ENCODE results near the gene CTCFL.

CTCFL gene

DNA sequence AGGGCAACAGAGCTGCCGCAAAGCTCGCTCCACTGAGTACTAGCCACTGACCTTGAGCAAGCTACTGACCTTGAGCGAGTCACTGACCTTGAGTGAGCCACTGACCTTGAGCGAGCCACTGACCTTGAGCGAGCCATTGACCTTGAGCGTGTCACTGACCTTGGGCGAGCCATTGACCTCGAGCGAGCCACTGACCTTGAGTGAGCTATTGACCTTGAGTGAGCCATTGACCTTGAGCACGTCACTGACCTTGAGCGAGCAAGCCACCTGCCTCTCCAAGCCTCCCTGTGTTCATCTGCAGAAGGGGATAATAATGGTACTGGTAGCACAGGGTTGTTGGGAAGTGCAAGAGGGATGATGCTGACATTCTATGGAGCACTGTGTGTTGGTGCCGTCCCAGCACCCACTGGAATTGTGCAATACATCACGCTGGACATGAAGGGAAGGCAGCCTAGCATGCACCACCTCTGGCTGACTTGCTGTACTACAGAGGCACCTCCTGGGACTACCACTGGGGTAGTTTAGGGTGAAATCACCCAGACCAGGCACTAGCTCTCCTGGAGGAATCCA lies 60.2 kb downstream of the CTCFL start:
- no peak for DNase-seq (ENCODE audit: low read depth in 2 of 2)

DNA sequence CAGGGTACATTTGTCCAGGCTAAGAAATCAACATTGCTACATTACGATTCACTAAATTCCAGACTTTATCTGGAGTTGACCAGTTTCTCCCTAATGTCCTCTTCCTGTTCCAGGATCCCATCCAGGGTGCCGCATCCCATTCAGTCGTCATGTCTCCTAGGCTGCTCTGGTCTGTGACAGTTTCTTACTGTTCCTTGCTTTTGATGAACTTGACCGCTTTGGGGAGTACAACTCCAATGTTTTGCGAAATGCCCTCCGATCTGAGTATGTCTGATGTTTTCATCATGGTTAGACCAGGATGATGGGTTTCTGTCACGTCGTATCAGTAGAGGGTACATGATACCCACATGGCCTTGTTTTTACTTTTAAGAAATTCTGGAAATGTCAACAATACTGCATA lies 62.2 kb downstream of the CTCFL start:
- DNase-seq (ENCODE audit: low read depth in 2 of 2) = no peak

- DNase-seq (ENCODE audit: low read depth in 2 of 2) = no peak
Observed at GRCh38 chr20:57461726-57462125, 63.2 kb downstream of the CTCFL start.

DNA sequence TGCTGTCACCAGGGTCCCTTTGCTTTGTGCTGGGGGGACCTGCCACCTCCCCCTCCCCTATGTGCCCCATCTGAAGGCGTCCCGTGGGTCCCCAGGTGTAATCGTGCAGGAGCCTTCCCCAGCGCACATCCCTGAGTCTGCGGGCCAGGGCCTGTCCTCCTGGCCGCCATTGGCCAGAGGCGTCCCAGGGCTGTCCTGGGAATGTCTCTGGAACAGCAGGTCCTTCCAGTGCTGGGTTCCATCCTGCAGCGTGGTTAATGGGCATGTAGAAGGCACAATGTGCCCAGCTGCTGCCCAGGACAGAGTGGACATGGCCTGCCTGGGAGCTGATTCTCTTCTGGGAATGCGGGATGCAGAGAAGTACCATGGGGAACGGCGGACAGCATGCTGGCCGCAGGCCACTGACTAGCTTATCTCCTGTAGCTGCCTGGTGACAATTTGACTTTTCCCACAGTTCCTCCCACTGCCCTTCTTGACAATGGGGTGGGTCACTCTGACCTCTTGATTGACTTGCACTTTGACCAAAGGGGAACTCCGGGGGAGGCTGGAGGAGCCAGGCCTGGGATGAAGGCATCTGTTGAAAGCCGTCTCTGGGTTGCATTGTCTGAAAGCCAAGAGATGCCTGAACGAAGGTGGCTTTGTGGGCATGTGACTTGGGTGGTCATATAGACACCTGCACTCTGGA lies 64.0 kb downstream of the CTCFL start:
- no peak for DNase-seq (ENCODE audit: low read depth in 2 of 2)

DNA sequence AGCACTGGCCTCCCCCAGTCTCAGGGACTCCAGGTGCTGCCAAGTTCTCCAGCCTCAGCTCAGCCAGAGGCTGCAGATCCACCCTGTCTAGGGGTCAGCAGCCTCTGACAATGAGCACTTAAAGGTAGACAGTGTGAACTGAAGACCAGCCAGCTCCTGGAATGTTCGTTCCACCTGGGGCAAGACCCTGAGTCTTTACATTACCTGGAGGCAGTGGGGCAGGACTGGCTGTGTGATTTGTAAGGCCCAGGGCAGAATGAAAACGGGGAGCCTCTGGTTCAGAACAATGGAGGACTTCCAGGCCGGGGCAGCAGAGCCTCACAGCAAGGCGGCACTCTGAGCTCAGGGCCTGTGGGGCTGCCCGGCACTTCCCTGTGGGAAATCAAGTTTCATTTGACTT lies 65.0 kb downstream of the CTCFL start:
- DNase-seq (ENCODE audit: low read depth in 2 of 2) = no peak

DNA sequence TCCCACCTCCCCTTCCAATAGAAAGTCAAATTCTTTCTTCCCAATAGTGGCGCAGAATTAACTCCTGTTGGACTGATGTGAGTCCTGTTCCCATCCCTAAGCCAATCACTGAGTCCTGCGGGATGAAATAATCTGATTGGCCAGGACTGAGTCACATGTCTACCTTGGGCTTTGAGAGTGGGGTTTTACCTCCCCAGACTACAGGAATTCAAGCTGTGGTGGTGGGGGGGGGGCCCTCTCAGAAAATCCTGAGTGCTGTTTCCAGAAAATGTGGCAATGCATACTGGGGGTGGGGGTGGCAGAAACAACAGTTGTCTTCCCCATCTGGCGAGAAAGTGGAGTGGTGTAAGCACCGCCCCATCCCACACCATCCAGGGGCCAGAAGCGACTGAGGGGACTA lies 65.7 kb downstream of the CTCFL start:
- no peak for DNase-seq (ENCODE audit: low read depth in 2 of 2)

DNA sequence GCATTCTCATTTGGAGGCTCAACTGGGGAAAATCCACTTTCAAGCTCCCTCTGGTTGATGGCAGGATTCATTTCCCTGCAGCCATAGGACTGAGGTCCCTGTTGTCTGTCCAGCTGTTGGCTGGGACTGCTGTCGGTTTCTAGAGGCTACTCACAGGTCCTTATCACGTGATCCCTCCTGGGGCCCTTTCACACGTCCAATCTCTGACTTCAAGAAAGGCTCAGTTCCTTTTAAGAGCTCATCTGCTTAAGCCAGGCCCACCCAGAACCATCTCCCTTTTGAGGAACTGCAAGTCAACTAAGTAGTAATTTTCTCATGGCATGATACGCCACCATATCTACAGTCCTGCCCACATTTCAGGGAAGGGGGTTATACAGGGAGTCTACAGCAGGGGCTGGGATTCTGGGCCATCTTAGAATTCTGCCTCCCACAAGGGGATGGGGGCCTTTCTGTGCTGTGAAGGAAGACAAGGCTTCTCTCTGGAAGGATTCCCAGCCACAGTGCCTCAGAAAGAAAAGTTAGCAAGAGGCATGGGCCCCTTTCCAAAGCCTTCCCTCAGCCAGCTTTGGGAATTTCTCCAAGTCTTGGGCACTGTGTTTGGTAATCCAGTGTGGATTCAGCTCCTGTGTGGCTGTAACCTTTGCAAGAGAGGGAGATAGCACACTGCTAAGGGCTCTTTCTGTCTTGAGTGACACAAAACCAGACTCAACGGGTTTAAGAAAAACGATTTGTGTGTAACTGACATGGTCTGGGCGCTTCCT lies 66.4 kb downstream of the CTCFL start:
- DNase-seq (ENCODE audit: low read depth in 2 of 2) = no peak

GRCh38 chr20:57457243-57458095 lies 67.5 kb downstream of the CTCFL start:
- no peak for DNase-seq (ENCODE audit: low read depth in 2 of 2)

DNA sequence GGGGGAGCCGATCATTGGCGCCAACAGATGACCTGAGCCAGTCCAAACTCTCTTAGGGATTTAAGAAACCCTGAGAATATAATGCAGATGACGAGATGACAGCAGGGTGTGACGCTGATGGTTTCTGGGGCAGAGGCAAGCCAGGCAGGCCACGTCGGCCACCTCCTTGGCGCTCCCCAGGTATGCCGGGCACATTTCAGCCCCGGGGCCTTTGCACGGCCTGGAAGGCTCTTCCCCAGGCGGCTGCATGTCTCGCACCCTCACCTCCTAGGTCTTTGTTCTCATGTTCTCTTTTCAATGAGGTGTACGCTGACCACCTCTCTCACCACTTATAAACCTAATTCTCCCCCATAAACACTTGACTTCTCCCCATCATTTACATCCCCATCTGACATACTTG lies 68.8 kb downstream of the CTCFL start:
- no peak for DNase-seq (ENCODE audit: low read depth in 2 of 2)

- DNase-seq (ENCODE audit: low read depth in 2 of 2) = no peak
Observed at GRCh38 chr20:57455386-57455785, 69.6 kb downstream of the CTCFL start.

GRCh38 chr20:57451795-57452661 lies 72.9 kb downstream of the CTCFL start:
- DNase-seq (ENCODE audit: low read depth in 2 of 2) = no peak

- DNase-seq (ENCODE audit: low read depth in 2 of 2) = no peak
Observed at GRCh38 chr20:57451431-57451794, 73.5 kb downstream of the CTCFL start.

- no peak for DNase-seq (ENCODE audit: low read depth in 2 of 2)
Observed at GRCh38 chr20:57450931-57451330, 74.0 kb downstream of the CTCFL start.

GRCh38 chr20:57450419-57450818 lies 74.5 kb downstream of the CTCFL start:
- no peak for DNase-seq (ENCODE audit: low read depth in 2 of 2)

DNA sequence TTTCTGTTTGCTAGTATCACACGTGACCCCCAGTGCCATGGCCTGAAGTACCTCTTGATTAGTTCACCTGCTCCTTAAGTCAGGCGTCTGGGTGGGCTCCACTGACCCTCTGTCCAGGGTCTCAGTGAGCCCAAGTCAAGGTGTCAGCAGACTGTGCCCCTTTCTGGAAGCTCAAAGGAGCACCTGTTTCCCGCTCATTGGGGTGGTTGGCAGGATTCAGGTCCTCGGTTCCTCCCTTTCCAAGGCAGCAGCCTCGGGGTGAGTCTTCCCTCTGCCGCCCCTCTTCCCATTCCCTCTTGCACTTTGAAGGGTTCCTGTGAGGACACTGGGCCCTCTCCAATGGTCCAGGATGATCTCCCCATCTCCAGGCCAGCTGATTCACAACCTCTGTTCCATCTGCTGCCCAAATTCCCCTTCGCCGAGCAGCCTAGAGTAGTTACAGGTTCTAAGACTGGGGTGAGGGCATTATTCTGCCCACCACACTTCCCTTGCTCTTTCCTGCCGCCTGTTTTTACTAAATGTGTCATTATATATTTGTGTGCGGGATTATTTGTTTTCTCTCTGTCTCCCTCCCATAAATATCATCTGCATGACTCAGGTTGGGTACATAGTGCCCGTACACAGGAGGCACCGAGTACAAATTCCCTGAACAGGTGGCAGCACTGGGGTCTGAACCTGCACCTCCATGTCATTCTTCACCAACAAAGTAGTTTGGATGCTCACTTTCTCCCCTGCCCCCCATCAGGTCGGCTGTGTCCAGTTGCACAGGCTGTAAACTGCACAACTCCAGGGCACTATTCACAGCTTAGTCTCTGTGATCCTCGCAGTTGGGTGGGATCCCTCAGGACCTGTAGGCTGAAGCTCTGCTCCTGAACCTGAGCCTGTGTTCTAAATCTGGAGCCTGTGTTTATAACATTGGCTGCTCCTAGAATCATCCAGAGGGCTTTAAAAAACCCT lies 75.3 kb downstream of the CTCFL start:
- DNase-seq (ENCODE audit: low read depth in 2 of 2) = no peak

- DNase-seq (ENCODE audit: low read depth in 2 of 2) = no peak
Observed at GRCh38 chr20:57448764-57449354, 76.1 kb downstream of the CTCFL start.
